Body of pancreas (tissue), 4 donors: ENCODE data around the gene POLN.

Source experiments
- POLR2A ChIP-seq, 3 donors: fragments of 450-650 bp; IDR thresholded peaks; one replicate each; pipeline ENCODE4 v1.6.1; 2016; ENCODE audit warnings: antibody characterized with exemption in 3 of 3, mild to moderate bottlenecking in 2 of 3
- TF ChIP-seq, protein P1 (sequence below), 7 experiments: fragments of 450-650 bp in 4 of 7; fragments of 200-600 bp in 3 of 7; sonication (generic) in 3 of 7; IDR thresholded peaks; one replicate each; pipeline ENCODE4 v1.5.1; 2016 to 2019; ENCODE audit warnings: antibody characterized with exemption in 7 of 7

DNA sequence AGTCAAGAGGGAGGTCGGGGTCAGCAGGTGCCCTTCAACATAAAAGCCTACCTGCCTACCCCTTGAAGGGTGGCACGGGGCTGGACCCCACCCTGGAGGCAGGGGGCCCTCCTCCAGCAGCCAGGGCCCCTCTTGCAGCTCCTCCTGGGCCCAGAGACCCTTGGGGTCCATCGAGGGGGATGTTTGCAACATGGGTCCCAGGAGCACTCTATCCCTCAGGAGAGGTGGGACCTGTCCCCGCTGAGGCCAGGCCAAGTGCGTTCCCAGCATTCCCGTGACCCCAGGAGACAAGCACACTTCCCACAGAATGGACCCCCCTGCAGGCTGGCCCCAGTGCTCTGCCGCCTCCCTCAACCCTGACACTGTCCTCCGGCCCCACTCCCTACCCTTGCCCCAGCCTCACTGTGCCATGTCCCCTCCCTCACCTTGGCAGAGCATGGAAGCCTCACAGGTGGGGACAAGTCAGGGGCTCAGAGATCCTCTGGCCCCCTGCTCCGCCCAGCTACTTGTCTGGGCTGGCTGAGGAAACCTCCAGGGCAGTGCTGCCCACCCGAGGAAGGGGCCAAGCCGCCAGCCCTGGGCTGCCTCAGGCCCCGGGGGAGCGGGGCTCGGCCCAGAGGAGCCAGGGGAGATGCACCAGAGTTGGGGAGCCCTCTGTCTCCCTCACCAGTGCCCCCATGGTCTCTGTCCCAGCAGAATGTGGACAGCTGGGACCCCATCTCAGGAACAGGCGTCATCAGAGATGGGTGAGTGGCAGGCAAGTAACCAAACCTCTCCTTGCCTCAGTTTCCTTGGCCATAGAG lies 17.8 kb upstream of the POLN start:
- no peak for TF ChIP-seq POLR2A (IDR thresholded peaks at IDR 0.05)
- TF ChIP-seq, protein P1, sequence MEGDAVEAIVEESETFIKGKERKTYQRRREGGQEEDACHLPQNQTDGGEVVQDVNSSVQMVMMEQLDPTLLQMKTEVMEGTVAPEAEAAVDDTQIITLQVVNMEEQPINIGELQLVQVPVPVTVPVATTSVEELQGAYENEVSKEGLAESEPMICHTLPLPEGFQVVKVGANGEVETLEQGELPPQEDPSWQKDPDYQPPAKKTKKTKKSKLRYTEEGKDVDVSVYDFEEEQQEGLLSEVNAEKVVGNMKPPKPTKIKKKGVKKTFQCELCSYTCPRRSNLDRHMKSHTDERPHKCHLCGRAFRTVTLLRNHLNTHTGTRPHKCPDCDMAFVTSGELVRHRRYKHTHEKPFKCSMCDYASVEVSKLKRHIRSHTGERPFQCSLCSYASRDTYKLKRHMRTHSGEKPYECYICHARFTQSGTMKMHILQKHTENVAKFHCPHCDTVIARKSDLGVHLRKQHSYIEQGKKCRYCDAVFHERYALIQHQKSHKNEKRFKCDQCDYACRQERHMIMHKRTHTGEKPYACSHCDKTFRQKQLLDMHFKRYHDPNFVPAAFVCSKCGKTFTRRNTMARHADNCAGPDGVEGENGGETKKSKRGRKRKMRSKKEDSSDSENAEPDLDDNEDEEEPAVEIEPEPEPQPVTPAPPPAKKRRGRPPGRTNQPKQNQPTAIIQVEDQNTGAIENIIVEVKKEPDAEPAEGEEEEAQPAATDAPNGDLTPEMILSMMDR (IDR thresholded peaks at IDR 0.05): no peak
